Activated CD8-positive, alpha-beta T cell treated with anti-CD3 and anti-CD28 coated beads for 36 hours (primary cell): ENCODE results near the gene OSBPL5. TPM values are rescaled to one million over a fixed set of nuclear protein-coding genes. Genes with fewer than 3 reads are reported as not detected.

Experiments
- ATAC-seq: fragments of 200-7000 bp; cut with Tn5 transposase; one replicate; pipeline ENCODE4 v1.10.0; 2021; ENCODE audit warnings: mild to moderate bottlenecking, moderate library complexity
- CTCF ChIA-PET: fragments of 350-600 bp; sonication (Branson Sonifier 250); formaldehyde crosslinking; loops from one replicate; lab custom pipeline; 2021; ENCODE audit warnings: antibody characterized with exemption; lab: Charles Lee
- POLR2A ChIA-PET: fragments of 350-600 bp; sonication (Branson Sonifier 250); formaldehyde crosslinking; loops from one replicate; lab custom pipeline; 2021; ENCODE audit warnings: antibody characterized with exemption; lab: Charles Lee
- DNase-seq: peaks from one replicate; pipeline ENCODE4 v3.0.0-alpha.2; 2020
- H3K27ac Mint-ChIP-seq: one replicate; pipeline ENCODE4 v1.8.0; 2021; ENCODE audit warnings: mild to moderate bottlenecking, mixed read lengths
- H3K27me3 Mint-ChIP-seq: one replicate; pipeline ENCODE4 v1.8.0; 2021; ENCODE audit warnings: mixed read lengths
- H3K36me3 Mint-ChIP-seq: one replicate; pipeline ENCODE4 v1.8.0; 2021; ENCODE audit warnings: low read depth, mixed read lengths
- H3K4me1 Mint-ChIP-seq: one replicate; pipeline ENCODE4 v1.8.0; 2021; ENCODE audit warnings: low read depth, mixed read lengths
- H3K4me3 Mint-ChIP-seq: one replicate; pipeline ENCODE4 v1.8.0; 2021; ENCODE audit warnings: mild to moderate bottlenecking, moderate library complexity, mixed read lengths
- H3K9me3 Mint-ChIP-seq: one replicate; pipeline ENCODE4 v1.8.0; 2021; ENCODE audit warnings: mixed read lengths
- intact Hi-C: fragments of 100-400 bp; cut with micrococcal nuclease; formaldehyde crosslinking; loops from one replicate; pipeline ENCODE4 v1.10.0; 2022
- total RNA-seq, 2 experiments: library from RNA; stranded (reverse); gene quantifications; one replicate each; pipeline ENCODE4 v1.2.3, GENCODE V29; 2021
- TF ChIP-seq, protein P1 (sequence below): fragments of 200-600 bp; IDR thresholded peaks from one replicate; pipeline ENCODE4 v1.8.0; 2022; ENCODE audit warnings: antibody characterized with exemption, mild to moderate bottlenecking

The OSBPL5 gene
- total RNA-seq, 2 experiments from 2014 or later: 4.8 to 5.9 TPM

DNA sequence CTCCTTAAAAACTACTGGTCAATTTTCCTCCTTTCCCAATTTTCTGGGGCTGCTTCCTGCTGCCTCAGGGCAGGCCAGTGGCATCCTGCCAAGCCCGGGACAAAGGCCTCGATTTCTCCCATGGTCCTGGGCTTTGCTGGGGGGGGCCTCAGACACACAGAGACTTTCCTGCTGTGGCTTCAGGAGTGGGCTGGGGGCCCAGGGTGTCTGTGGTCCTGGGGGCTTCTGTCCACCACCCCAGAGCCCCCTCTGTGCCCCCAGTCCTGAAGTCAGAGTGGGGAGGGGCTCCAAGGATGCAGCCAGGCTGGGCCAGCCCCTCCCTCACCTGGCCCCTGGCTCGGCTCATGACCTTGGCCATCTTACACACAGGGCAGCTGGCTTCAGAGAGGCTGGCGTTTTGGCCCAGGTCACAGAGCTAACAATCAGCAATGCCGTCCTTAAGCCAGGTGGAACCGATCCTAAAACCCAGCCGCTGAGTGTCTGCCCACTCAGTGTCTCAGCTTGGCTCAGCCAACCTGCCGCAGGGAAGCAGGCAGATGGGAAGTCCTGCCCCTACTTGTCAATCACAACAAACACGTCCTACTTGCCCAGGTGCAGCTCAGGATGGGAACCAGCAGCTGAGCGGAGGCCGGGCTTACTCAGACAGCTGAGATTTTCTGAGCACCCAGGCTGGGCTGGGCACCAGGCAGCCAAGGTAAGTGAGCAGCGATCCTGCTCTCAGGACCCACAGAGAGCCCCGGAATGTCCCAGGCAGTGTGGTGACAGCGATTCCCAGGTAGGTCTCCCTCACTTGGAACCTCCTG, 34.6 kb downstream of the OSBPL5 start:
- ChIA-PET POLR2A (no interaction called here), CTCF (no interaction called here)
- ATAC-seq (no peak), DNase-seq (no peak)
- no peak overlapping the region for H3K27ac Mint-ChIP-seq
- H3K27me3 Mint-ChIP-seq: no peaks in the 10 kb centered on the region
- no peaks in the 10 kb centered on the region for H3K9me3 Mint-ChIP-seq
- no peaks in the 10 kb centered on the region for H3K4me1 Mint-ChIP-seq
- H3K4me3 Mint-ChIP-seq: no peak overlapping the region
- TF ChIP-seq, protein P1, sequence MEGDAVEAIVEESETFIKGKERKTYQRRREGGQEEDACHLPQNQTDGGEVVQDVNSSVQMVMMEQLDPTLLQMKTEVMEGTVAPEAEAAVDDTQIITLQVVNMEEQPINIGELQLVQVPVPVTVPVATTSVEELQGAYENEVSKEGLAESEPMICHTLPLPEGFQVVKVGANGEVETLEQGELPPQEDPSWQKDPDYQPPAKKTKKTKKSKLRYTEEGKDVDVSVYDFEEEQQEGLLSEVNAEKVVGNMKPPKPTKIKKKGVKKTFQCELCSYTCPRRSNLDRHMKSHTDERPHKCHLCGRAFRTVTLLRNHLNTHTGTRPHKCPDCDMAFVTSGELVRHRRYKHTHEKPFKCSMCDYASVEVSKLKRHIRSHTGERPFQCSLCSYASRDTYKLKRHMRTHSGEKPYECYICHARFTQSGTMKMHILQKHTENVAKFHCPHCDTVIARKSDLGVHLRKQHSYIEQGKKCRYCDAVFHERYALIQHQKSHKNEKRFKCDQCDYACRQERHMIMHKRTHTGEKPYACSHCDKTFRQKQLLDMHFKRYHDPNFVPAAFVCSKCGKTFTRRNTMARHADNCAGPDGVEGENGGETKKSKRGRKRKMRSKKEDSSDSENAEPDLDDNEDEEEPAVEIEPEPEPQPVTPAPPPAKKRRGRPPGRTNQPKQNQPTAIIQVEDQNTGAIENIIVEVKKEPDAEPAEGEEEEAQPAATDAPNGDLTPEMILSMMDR: no peak
- H3K36me3 Mint-ChIP-seq: no peaks in the 10 kb centered on the region
- intact Hi-C loops: no loop called here

DNA sequence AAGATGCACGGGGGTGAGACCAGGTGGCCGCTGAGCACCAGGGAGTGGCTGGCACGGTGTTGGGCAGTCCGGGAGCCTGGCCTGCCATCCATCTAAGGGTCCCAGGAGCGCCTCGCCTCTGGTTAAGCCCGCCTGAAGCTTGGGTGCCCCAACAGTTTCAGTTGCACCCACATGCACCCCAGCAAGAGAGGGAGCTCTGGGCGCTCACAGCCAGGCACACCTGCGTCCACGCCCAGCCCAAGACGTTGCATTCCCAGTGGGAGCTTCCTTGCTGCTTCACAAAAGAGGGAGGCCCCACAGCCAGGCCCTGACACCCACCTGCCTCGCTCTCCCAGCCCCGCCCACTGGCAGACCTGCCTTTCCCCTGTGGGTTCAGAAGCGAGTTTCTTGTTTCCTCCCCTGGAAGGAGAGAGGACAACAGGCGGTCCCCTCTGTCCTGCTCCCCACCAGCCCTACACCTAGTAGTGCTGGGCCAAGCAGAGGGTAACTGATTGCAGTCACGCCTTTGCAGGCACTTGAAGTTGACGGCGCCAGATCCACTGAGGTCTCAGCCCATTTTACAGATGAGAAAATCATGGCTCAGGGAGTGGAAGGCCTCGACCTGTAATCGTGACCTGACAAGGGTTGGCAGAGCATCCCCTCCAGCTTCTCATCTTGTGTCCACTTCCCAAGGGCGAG, 35.4 kb downstream of the OSBPL5 start:
- intact Hi-C loops: no loop called here
- Mint-ChIP-seq H3K36me3 (no peaks in the 10 kb centered on the region), H3K9me3 (no peaks in the 10 kb centered on the region), H3K27me3 (no peaks in the 10 kb centered on the region), H3K4me1 (no peaks in the 10 kb centered on the region), H3K4me3 (no peak overlapping the region), H3K27ac (no peak overlapping the region)
- ATAC-seq (no peak), DNase-seq (no peak)
- TF ChIP-seq, protein P1: no peak
- CTCF ChIA-PET: interaction anchor here (1.3 kb wide), 1 partner anchor 16 kb away, joined by 3 read pairs; no protein-coding TSS in a partner anchor
- POLR2A ChIA-PET: no interaction called here

DNA sequence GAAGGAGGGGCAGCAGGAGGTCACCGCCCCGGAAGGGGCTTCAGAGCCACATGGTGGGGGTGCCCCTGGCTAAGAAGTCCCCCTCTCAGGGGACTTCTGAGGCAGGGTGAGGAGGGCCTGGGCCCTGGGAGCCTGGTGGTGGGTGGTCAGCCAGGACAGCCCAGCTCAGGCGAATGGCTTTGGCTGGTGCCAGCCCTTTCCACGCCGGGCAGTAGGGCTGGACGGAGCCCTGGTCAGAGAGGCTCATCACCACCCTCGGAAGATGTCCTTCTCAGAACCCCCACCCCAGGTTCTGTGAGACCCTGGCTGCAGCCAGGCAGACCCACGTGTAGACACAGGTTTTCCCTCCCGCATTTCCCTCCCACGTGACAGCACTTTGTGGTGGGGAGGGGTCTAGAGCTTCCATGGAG, 35.9 kb downstream of the OSBPL5 start:
- POLR2A ChIA-PET: no interaction called here
- CTCF ChIA-PET: interaction anchor here (1.3 kb wide), 1 partner anchor 16 kb away, joined by 3 read pairs; no protein-coding TSS in a partner anchor

DNA sequence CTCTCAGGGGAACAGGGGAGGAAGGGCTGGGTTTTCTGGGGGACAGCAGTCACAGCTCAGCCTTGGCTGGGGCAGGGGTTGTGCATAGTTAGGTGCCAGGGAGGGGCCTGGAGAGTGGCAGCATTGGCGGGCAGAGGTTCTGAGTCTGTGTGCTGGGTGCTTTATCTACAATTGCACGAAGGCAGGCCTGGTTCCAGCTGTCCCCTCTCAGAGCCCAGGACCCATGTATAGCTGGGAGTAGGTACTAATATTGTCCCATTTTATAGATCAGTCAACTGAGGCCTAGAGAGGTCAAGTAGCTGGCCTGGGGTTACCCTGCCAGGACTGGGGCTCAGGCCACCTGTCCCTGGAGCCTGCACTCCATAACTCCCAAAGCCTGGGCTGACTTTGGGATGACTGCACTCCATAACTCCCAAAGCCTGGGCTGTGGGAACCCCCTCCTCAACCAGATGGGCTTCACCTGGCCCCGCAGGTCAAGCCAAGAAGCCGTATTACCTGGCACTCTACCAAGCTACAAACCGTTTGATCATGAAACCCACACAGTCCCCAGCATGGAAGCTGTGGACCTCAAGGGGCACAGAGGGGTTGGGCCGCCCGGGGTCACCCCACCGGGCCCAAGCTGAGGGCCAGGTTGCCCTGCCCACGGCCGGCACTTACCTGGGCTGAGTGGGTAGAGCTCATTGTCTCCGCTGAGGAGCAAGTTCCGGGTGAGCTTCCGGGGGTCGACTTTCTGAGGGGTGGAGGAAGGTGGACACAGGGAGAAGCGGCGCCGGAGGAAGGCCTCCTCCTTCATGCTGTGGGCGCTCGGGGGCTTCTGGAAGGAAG, 36.5 kb downstream of the OSBPL5 start:
- DNase-seq: no peak
- Mint-ChIP-seq H3K27me3 (no peaks in the 10 kb centered on the region), H3K4me3 (no peak overlapping the region), H3K27ac (no peak overlapping the region), H3K9me3 (no peaks in the 10 kb centered on the region), H3K4me1 (no peaks in the 10 kb centered on the region), H3K36me3 (no peaks in the 10 kb centered on the region)
- POLR2A ChIA-PET: no interaction called here
- no peak for ATAC-seq
- CTCF ChIA-PET: interaction anchor here (1.3 kb wide), 2 partner anchors 15 to 16 kb away, joined by 3 to 4 read pairs; no protein-coding TSS in a partner anchor
- intact Hi-C loops: no loop called here
- TF ChIP-seq, protein P1: no peak

More for the DNA sequence above, 35.9 kb downstream of the OSBPL5 start:
- H3K9me3 Mint-ChIP-seq: no peaks in the 10 kb centered on the region
- H3K36me3 Mint-ChIP-seq: no peaks in the 10 kb centered on the region
- DNase-seq (no peak), ATAC-seq (no peak)
- H3K4me1 Mint-ChIP-seq: no peaks in the 10 kb centered on the region
- intact Hi-C loops: no loop called here
- H3K27me3 Mint-ChIP-seq: no peaks in the 10 kb centered on the region
- TF ChIP-seq, protein P1: no peak
- no peak overlapping the region for H3K27ac Mint-ChIP-seq
- no peak overlapping the region for H3K4me3 Mint-ChIP-seq
